ENCODE results near the gene ATG13. TPM values are rescaled to one million over a fixed set of nuclear protein-coding genes. Genes with fewer than 3 reads are reported as not detected.

Gene ATG13
- polyA plus RNA-seq, 1 of the 3 experiments (the other 2 are of a cell fraction), result 39.4 TPM

DNA sequence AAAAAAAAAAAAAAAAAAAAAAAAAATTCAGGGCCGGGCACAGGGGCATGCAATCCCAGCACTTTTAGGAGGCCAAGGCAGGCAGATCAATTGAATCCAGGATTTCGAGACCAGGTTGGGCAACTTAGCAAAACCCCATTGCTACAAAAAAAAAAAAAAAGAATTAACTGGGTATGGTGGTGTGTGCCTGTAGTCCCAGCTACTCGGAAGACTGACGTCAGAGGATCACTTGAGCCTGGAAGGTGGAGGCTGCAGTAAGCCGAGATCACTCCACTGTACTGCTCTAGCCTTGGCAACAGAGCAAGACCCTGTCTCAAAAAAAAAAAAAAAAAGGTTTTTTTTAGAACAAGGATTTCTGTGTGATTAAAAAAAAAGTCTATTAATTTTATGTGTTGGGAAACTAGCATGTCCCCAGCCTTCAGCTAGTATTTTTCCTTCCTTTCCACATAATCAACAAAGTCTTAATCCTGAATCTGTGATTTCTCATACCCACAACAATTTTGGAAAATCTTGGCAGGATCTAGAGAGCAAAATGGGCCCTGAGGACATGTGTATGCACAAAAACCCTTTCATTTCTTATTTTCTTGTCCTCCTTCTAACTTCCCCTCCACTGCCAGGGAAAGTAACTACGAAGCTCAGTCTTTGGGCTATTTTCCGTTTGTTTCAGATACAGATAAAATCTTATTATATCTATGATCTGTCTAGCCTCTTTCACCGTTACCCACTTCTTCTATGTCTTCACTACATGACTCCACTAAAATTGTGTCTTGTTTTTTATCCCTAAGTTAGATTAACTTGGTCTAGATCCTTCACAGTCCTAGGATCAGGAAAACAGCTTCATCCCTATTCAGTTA, 17.8 kb upstream of the ATG13 start:
- Histone ChIP-seq H3K27me3 (ENCODE audit: insufficient read depth) (no peaks in the 10 kb centered on the region), H4K20me1 (ENCODE audit: insufficient read depth) (no peaks in the 10 kb centered on the region), H3K9me3 (no peaks in the 10 kb centered on the region), H3K4me2 (no peak overlapping the region), H3K27ac (ENCODE audit: low read depth in 2 of 2, low read length in 1 of 2) (no peak overlapping the region), H2AFZ (ENCODE audit: low read depth) (no peak overlapping the region), H3K9ac (no peak overlapping the region), H3K9me2 (no peaks in the 10 kb centered on the region), H3K79me2 (ENCODE audit: insufficient read depth) (no peaks in the 10 kb centered on the region), H3K36me3 (replicated peaks in 1 of 2; ENCODE audit: control insufficient read depth in 1 of 2, insufficient read depth in 2 of 2, low read length in 1 of 2) (peaks cover 0 to 4% of the 10 kb centered on the region in 2 experiments), H3F3A (replicated peaks; ENCODE audit: insufficient read depth) (peaks cover 5% of the 10 kb centered on the region), H3K4me1 (ENCODE audit: control insufficient read depth in 1 of 2, insufficient read depth in 2 of 2, low read depth in 1 of 2, low read length in 1 of 2) (no peaks in the 10 kb centered on the region), H3K4me3 (ENCODE audit: low read depth in 2 of 2, low read length in 1 of 2) (no peak overlapping the region)
- WGBS (ENCODE audit: low lambda C conversion rate), result 90% methylated on average over 8 of the region's 8 CpGs
- DNase-seq, result no peak
- TF ChIP-seq FOXM1 (IDR thresholded peaks at IDR 0.05; ENCODE audit: low read depth), result no peak
- TF ChIP-seq, protein P1, sequence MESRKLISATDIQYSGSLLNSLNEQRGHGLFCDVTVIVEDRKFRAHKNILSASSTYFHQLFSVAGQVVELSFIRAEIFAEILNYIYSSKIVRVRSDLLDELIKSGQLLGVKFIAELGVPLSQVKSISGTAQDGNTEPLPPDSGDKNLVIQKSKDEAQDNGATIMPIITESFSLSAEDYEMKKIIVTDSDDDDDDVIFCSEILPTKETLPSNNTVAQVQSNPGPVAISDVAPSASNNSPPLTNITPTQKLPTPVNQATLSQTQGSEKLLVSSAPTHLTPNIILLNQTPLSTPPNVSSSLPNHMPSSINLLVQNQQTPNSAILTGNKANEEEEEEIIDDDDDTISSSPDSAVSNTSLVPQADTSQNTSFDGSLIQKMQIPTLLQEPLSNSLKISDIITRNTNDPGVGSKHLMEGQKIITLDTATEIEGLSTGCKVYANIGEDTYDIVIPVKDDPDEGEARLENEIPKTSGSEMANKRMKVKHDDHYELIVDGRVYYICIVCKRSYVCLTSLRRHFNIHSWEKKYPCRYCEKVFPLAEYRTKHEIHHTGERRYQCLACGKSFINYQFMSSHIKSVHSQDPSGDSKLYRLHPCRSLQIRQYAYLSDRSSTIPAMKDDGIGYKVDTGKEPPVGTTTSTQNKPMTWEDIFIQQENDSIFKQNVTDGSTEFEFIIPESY (IDR thresholded peaks at IDR 0.05; ENCODE audit: borderline replicate concordance, low read depth), result no peak
- TF ChIP-seq POLR2AphosphoS5 (IDR thresholded peaks at IDR 0.05; ENCODE audit: low read depth, low read length), result no peak
- no peak for TF ChIP-seq TEAD4 (IDR thresholded peaks at IDR 0.05; ENCODE audit: borderline replicate concordance, insufficient read depth)
- no peak for TF ChIP-seq MEF2A (IDR thresholded peaks at IDR 0.05; ENCODE audit: borderline replicate concordance, low read depth)
- no peak for TF ChIP-seq SIN3A (IDR thresholded peaks at IDR 0.05; ENCODE audit: borderline replicate concordance, low read depth, low read length)
- TF ChIP-seq EP300 (IDR thresholded peaks at IDR 0.05; ENCODE audit: borderline replicate concordance in 1 of 2, low read depth in 1 of 2, low read length in 1 of 2), result no peak
- TF ChIP-seq JUND (IDR thresholded peaks at IDR 0.05), result no peak
- TF ChIP-seq NRF1 (IDR thresholded peaks at IDR 0.05; ENCODE audit: low read depth, low read length), result no peak
- no peak for TF ChIP-seq TCF12 (IDR thresholded peaks at IDR 0.05)
- TF ChIP-seq, protein P2, sequence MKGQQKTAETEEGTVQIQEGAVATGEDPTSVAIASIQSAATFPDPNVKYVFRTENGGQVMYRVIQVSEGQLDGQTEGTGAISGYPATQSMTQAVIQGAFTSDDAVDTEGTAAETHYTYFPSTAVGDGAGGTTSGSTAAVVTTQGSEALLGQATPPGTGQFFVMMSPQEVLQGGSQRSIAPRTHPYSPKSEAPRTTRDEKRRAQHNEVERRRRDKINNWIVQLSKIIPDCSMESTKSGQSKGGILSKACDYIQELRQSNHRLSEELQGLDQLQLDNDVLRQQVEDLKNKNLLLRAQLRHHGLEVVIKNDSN (IDR thresholded peaks at IDR 0.05; ENCODE audit: borderline replicate concordance, low read depth), result no peak
- no peak for TF ChIP-seq GABPA (IDR thresholded peaks at IDR 0.05; ENCODE audit: low read depth)
- TF ChIP-seq, protein P3, sequence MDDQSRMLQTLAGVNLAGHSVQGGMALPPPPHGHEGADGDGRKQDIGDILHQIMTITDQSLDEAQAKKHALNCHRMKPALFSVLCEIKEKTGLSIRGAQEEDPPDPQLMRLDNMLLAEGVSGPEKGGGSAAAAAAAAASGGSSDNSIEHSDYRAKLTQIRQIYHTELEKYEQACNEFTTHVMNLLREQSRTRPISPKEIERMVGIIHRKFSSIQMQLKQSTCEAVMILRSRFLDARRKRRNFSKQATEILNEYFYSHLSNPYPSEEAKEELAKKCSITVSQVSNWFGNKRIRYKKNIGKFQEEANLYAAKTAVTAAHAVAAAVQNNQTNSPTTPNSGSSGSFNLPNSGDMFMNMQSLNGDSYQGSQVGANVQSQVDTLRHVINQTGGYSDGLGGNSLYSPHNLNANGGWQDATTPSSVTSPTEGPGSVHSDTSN (IDR thresholded peaks at IDR 0.05), result no peak
- POLR2A ChIA-PET, result no interaction called here
- CTCF ChIA-PET, result interaction anchor here (1.5 kb wide), 1 partner anchor 19 kb away, joined by 5 read pairs; the partner anchor contains the start of gene ATG13

Data from SK-N-SH (cell line).